DMS 273 treated with DMSO at 0.1 percent for 48 hours (cell line): ENCODE measurements around the gene FADS6.
"Not testable (repeated sequence)": the region's sequence is repeated elsewhere in the genome, so short reads cannot be mapped to it uniquely, and the experiment has no call there.

Experiments
- DNase-seq: peaks from one replicate; lab custom pipeline; 2025; lab: John Stamatoyannopoulos, UW

FADS6 gene

DNA sequence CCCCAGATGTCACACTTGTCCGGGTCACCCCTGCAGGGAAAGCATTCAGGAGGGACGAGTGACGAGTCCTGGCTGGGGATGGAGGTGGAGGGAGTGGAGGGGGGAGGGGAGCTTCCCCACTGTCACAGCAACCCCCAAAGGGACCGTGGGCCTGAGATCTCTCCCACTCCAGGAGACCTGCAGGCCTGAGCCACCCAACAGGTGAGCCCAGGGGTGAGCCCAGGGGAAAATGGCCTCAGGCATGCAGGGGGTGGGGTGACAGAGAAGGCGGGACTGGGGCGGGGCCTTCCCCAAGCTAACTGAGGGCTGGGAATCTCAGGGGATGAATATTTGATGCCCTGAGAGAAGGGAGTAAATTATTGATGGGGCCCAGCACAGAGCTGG lies 27.2 kb upstream of the FADS6 start:
- no peak for DNase-seq

DNA sequence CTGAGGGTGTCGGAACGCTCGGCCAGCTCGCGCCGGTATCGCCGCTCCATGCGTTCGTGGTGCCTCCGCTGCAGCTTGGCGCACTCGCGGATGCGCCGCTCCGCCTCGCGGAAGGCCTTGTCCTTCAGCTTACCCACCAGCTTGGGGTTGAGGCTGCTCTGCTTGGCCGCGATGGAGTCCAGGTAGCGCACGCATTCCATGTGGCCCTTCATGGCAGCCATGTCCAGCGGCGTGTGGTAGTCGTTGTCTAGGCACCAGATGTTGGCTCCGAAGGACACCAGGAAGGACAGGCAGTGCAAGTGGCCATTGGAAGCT lies 26.8 kb upstream of the FADS6 start:
- no peak for DNase-seq

DNA sequence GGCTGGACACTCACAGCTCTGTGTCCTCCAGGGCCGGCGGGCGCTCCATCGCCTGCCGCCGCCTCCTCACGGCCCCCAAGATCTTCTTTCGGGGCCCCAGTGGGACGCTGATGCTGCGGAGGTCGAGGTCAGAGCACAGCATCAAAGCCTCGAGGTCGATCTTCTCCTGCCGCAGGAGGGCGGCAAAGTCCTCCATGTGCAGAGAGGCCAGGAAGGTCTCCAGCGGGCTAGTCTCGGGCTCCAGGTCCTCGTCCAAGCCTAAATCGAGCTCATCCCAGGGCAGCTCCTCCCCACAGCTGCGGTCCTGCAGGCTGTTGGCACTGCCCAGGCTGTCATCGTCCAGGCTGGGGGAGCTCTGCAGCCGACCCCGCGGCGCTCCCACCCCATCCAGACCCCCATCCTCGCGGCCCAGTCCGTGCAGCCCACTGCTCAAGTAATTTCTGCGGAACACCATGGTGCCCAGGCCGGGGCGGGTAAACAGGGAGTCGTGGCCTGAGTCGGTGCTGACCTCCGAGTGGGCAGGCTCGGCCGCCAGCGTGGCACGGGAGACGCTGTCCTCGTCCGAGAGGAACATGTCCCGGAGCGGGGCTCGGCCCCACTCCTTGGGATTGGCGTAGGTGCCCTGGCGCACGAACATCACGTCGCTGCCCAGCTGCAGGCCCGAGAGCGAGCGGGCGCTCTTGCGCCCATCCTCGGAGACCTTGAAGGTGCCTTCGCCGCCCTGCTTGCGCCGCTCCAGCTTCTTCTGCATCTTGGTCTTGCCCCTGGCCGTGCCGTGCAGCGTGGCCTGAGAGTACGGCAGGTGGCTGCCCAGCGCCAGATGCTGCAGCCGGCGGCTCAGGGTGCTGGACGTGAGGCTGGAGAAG lies 26.2 kb upstream of the FADS6 start:
- DNase-seq: no peak

GRCh38 chr17:74918906-74919305 lies 25.5 kb upstream of the FADS6 start:
- DNase-seq: no peak

DNA sequence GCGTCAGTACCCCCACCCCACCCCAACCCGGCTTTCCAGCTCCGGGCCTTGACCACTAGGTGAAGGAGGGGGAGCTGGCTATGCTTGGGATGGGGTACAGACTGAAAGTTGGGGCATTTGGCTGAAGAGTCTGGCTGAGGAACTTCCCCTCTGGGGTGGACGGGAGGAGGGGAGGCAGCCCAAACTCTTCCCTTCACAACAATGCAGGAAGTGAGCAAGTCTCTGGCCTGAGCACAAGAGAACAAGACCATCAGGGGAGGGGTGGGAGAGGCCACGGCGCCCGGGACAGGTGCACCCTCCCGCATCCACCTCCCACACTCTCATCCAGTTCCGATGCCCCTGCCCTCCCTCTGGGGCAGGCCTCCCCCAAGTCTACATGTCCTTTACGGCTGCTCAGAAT lies 24.0 kb upstream of the FADS6 start:
- DNase-seq: no peak

DNA sequence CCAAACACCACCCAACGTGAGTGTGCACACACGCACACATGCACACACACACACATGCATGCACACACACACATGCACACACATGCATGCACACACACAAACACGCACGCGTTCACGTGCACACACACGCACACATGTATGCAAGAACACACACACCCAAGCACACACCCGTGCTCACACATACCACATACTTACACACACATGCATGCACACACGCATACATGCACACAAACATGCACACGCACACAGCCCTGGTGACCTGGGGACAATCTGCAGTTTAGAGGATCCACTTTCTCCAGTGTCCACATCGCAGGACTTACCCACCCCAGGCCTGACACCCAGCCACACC lies 23.4 kb upstream of the FADS6 start:
- no peak for DNase-seq

DNA sequence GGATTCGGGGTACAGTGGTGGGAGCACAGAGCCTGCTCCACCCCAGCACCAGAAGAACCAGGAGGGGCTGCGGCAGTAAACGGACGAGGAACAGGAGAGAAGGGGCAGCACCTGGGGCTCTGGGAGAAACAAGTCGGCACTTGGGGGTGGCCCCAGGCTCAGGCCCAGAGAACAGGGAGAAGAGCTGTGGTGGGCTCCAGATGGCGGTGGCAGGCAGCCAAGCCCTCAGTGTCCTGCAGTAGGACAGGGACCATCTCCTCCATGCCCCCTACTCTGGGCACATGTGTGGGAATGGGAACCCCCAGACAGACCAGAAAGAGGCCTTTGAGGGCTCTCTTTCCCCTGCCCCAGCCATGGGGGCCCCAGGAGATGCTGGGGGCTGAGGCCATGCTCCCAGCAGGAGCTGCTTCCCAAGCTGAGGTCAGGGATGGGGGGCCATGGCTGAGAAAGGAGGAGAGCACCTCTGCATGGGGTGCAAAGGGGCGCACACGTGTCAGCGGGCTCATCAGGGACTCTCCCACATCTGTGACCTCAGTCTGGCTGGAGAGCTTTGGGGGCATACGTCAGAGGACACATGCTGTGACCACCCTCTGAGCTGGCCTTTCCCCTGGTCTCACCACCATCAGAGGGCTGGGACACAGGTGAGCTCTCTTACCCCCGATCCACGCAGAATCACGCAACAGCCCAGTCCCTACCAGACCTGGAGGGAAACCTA lies 22.9 kb upstream of the FADS6 start:
- DNase-seq: no peak

GRCh38 chr17:74911423-74911822 lies 18.0 kb upstream of the FADS6 start:
- DNase-seq: not testable (repeated sequence)

DNA sequence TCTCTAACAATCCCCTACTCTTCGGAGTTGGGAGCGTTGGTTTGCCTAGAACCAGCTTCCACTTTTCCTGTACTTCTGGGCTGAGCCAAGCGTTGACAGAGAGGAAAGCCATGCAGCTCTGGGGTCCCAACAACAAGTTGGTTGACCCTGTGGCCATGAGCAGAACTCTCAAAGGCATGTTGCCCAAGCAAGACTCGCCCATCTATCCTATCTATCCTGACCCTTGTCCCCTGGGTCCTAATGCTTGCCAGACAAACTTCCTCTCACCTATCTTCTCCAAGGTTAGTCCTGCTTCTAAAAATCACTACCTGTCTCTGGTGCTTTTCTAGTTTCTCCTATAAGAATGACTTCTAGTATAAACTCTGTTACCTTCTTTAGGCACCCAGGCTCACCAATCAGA lies 15.7 kb upstream of the FADS6 start:
- not testable (repeated sequence) for DNase-seq

DNA sequence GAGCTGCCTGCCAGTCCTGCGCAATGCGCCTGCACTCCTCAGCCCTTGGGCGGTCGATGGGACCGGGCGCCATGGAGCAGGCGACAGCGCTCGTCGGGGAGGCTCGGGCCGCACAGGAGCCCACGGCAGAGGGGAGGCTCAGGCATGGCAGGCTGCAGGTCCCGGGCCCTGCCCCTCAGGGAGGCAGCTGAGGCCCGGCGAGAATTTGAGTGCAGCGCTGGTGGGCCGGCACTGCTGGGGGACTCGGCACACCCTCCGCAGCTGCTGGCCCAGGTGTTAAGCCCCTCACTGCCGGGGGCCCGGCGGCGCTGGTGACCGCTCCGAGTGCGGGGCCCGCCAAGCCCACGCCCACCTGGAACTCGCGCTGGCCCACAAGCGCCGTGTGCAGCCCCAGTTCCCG lies 13.6 kb upstream of the FADS6 start:
- no peak for DNase-seq

- DNase-seq: not testable (repeated sequence)
These were observed 12.9 kb upstream of the FADS6 start for GRCh38 chr17:74906214-74906793.

- no peak for DNase-seq
These were observed 11.4 kb upstream of the FADS6 start for GRCh38 chr17:74904687-74905409.

- DNase-seq: no peak
These were observed 10.2 kb upstream of the FADS6 start for GRCh38 chr17:74903671-74904070.

- DNase-seq: no peak
These were observed 9.6 kb upstream of the FADS6 start for GRCh38 chr17:74903034-74903433.

- DNase-seq: no peak
These were observed 8.1 kb upstream of the FADS6 start for GRCh38 chr17:74901353-74902135.

GRCh38 chr17:74900208-74900607 lies 6.8 kb upstream of the FADS6 start:
- no peak for DNase-seq

DNA sequence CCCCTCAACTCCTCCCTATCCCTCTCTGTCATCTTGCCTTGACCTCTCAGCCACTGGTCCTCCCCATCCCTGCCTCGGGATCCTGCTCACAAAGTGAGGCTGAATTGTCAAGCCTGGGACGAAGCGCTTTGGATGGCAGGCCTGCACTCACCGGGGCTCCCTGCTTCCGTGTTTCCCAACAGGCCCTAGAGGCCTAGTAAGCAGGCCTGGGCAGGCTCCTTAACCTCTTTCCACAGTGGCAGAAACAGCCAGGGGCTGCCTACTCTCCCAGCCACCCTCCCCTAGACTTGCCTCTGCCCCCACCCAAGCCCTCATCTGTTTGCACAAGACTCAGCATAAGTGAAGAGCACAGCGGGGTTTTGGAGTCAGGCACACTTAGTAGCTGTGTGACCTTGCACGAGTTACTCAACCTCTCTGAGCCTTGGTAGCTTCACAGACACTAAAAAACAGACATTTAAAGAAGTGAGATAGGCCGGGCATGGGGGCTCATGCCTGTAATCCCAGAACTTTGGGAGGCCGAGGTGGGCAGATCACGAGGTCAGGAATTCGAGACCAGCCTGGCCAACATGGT lies 5.0 kb upstream of the FADS6 start:
- no peak for DNase-seq

- no peak for DNase-seq
These were observed 671 bp upstream of the FADS6 start for GRCh38 chr17:74893936-74894671.

DNA sequence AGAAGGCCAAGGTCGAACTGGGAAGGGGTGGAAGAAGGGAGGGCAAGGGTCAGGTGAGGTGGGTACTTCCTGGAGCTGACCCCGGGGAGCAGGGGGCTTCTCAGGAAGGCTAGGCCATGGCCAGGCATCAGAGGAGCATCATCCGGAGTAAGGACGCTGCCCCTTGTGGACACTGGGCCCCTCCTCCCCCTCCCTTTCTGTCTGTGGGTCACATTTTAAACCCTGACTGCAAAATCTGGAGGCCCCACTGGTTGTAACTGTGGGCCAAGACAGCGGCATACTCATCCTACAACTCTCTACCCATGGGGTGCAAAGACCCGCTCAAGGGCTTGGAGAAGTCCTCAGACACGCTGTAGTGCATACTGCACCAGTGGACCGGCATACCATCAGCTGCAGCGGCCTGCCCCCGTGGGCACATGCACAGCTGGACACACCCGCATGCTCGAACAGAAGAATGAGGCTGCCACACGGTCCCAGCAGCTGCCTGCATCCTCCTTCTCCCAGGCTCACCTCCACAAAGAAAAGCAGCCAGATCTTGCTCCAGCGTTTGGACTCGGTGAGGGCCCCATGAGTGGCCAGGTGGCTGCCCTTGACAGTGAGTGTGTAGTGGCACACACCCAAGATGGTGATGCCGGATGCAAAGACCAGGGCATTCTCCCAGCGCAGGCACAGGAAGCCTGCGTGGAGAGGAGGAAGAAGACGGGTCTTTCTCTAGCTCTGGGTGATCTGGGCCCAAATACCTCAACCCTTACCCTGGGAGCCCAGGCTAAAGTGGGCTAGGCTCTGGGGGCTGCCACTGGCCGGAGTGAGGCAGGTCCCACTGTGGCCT lies 1.2 kb downstream of the FADS6 start:
- no peak for DNase-seq

DNA sequence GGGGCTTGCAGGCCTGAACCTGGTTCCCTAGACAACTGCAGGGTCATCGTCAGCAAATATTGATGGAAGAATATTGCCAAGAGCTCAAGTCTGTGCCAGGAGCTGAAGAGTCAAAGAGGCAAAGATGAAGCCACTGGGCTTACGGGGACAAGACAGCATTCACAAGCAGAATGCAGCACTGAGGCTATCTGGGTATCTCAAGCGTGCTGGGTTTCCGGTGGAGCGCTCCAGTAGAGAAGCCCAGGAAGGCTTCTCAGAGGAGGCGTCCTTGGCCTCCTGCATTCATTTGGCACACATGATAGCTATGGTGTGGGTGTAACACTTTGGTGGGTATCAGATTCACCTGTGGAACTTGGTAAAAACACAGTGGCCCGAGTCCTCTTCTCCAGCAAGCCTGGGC lies 2.9 kb downstream of the FADS6 start:
- DNase-seq: no peak
